ENCODE data around the gene RAPH1.
"Not testable (repeated sequence)": the region's sequence is repeated elsewhere in the genome, so short reads cannot be mapped to it uniquely, and the experiment has no call there.

RAPH1 gene

GRCh38 chr2:203535784-203536585, 884 bp upstream of the RAPH1 start:
- TF ChIP-seq, protein P1, sequence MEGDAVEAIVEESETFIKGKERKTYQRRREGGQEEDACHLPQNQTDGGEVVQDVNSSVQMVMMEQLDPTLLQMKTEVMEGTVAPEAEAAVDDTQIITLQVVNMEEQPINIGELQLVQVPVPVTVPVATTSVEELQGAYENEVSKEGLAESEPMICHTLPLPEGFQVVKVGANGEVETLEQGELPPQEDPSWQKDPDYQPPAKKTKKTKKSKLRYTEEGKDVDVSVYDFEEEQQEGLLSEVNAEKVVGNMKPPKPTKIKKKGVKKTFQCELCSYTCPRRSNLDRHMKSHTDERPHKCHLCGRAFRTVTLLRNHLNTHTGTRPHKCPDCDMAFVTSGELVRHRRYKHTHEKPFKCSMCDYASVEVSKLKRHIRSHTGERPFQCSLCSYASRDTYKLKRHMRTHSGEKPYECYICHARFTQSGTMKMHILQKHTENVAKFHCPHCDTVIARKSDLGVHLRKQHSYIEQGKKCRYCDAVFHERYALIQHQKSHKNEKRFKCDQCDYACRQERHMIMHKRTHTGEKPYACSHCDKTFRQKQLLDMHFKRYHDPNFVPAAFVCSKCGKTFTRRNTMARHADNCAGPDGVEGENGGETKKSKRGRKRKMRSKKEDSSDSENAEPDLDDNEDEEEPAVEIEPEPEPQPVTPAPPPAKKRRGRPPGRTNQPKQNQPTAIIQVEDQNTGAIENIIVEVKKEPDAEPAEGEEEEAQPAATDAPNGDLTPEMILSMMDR (IDR thresholded peaks at IDR 0.05; ENCODE audit: insufficient read depth, low read depth, low read length, missing control alignments) = no peak
- DNase-seq (ENCODE audit: low read depth) = no peak
- peak overlapping the region; percentile 39 for H3K4me3 ChIP-seq (ENCODE audit: low read depth, low read length)

DNA sequence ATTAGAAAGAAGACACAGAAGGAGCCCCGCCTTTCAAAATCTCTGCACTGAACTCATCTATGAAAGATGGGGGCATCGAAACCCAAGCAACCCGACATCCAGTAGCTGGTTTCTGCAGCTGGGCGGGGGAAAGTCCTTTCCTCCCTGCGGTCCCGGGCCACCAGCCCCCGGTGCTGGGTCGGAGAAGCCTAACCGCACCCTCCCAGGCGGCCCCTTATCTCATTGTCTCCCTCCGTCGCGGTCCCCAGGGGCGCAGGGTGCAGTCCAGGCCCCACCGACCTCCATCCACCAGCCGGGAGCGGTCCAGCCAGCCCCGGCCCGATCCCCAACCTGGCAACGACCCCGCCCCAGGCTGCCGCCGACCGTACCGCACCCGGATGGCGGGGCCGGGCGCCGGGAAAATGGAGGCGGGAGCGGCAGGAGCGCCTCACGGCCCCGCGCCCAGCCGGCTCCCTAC, 452 bp downstream of the RAPH1 start:
- peak overlapping the region; percentile 56 for H3K4me3 ChIP-seq (ENCODE audit: low read depth, low read length)
- DNase-seq (ENCODE audit: low read depth) = peak; percentile 17
- TF ChIP-seq, protein P1 (IDR thresholded peaks at IDR 0.05; ENCODE audit: insufficient read depth, low read depth, low read length, missing control alignments) = no peak

- TF ChIP-seq, protein P1 (IDR thresholded peaks at IDR 0.05; ENCODE audit: insufficient read depth, low read depth, low read length, missing control alignments) = no peak
- H3K4me3 ChIP-seq (ENCODE audit: low read depth, low read length) = no peak overlapping the region; the same call in 1 of the 2 replicates
- peak; percentile 16 for DNase-seq (ENCODE audit: low read depth)
These were observed 1.2 kb downstream of the RAPH1 start for GRCh38 chr2:203533676-203534591.

DNA sequence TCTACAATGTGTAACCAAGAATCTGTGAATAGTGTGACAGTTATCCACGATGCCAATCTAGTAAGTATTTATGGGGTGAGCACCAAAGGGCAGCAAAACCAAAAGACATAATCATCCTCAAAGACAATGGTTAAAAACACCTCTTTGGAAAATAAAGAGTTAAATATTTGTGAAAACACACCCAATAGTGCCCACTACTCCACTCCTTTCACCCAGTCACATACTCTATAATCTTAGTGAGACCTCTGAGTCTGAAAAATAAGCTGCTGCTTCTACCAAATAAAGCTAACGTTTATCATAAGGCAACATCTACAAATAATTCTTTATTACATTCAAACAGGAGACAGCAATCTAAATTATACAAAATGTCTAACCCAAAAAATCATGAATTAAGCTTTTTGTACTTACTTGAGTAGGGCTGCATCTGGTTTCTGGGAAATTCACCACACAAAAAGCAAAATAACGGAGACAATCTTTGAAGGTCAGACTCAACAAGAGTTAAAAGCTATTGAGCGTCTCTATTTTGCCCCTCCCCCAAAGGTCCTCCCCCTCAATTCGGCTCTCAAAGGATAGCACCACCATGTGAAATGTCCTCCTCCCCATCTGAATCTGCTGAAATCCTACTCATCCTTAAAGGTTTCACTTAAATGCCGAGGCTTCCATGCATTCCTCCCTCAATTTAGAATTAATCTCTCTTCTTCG, 2.0 kb downstream of the RAPH1 start:
- H3K4me3 ChIP-seq (ENCODE audit: low read depth, low read length) = no peak overlapping the region
- no peak for DNase-seq (ENCODE audit: low read depth)
- TF ChIP-seq, protein P1 (IDR thresholded peaks at IDR 0.05; ENCODE audit: insufficient read depth, low read depth, low read length, missing control alignments) = no peak

DNA sequence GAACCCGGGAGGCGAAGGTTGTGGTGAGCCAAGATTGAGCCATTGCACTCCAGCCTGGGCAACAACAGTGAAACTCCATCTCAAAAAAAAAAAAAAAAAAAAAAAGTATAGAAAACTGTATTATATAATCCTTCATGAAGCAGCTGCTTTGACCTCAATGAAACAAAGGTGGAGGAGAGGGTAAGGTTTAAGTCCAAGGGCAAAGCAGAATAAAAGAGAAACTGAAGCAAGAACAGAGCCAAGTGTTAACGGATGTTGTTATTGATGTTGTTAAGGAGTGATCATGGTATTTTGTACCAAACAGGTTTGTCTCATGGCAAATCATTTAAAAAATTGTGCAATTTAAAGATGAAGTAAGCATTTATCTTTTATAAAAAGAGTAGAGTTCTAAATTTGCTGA, 7.4 kb downstream of the RAPH1 start:
- no peak for DNase-seq (ENCODE audit: low read depth)
- TF ChIP-seq, protein P1 (IDR thresholded peaks at IDR 0.05; ENCODE audit: insufficient read depth, low read depth, low read length, missing control alignments) = no peak
- no peak overlapping the region for H3K4me3 ChIP-seq (ENCODE audit: low read depth, low read length)

- not testable (repeated sequence) for DNase-seq (ENCODE audit: low read depth); H3K4me3 ChIP-seq (ENCODE audit: low read depth, low read length)
These were observed 21.8 kb downstream of the RAPH1 start for GRCh38 chr2:203513268-203513667.

DNA sequence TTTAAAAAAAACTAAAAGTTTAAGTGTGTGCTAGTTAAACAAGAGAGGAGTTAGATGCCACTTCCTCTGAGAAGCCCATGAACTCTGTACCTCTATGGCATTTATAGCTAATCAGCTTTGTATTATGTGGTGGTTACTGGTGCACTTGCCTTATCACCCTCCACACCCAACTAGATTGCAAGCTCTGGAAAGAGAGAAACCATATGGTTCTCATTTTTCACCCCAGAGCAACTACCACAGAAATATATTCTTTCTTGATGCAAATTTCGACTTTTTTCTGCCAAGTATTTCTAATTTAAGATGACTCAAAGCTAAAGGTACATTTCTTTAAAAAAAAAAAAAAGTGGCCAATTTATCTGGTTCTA, 24.2 kb downstream of the RAPH1 start:
- DNase-seq (ENCODE audit: low read depth) = no peak
- TF ChIP-seq, protein P1 (IDR thresholded peaks at IDR 0.05; ENCODE audit: insufficient read depth, low read depth, low read length, missing control alignments) = no peak
- H3K4me3 ChIP-seq (ENCODE audit: low read depth, low read length) = no peak overlapping the region

Data from GM12865 (cell line).